Activated CD8-positive, alpha-beta memory T cell treated with anti-CD3 and anti-CD28 coated beads, Interleukin-2, amount 50 U/mL, for 48 hours (primary cell): ENCODE results near the gene OR6J1.
A peak's percentile ranks its signal among the peaks of the same experiment; 100 is the strongest.
"Not testable (repeated sequence)": the region's sequence is repeated elsewhere in the genome, so short reads cannot be mapped to it uniquely, and the experiment has no call there.

ENCODE experiments used
- DNase-seq: peaks from one replicate; pipeline ENCODE4 v3.0.0-alpha.2; 2020

OR6J1 gene

GRCh38 chr14:22644305-22644635 is at the start of gene OR6J1:
TSS of gene OR6J1 (minus strand) at chr14:22644352. CDS start at chr14:22634811, 9,541 bp downstream.
- DNase-seq = no peak

DNA sequence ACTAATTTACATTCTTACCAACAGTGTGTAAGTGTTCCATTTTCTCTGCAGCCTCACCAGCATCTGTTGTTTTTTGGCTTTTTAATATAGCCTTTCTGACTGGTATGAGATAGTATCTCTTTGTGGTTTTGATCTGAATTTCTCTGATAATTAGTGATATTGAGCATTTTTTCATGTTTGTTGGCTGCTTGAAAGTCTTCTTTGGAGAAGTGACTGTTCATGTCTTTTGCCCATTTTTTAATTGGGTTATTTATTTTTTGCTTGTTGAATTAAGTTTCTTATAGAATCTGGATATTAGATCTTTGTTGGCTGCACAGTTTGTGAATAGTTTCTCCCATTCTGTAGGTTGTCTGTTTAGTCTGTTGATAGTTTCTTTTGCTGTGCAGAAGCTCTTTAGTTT is 48.0 kb upstream of the OR6J1 start:
- no peak for DNase-seq

DNA sequence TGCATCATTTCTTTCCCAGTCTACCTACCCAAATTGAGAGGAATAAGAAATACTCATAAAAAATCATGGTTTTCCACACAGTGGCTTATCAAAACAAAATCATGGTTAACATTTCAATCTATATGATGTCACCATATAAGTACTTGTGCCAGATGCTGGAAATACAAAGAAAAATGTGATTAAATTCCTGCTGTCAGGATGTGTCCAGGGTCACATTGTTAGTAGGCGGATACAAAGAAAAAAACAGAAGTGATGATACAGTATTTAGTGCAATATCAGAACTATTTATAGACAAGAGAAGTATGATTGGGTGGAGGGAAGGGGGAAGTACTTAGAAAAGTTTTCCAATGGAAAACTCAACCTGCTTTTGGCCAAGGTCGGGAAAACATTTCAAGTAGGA is 47.0 kb upstream of the OR6J1 start:
- no peak for DNase-seq

DNA sequence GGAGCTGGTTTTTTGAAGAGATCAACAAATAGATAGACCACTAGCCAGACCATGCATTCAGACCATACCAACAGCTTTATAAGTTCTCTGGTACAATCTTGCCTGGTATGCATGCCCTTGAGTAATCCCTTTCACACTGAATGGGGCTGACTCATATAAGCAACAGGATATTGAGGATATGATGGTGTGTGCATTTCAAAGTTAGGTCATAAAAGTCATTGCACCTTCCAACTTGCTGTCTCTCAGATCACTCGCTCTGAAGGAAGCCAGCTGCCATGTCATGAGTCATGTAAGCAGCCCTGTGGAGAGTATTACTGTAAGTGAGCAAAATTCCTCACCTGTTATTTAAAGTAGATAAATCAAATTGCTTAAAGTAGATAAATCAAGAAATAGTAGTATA is 45.0 kb upstream of the OR6J1 start:
- DNase-seq = no peak

- DNase-seq = not testable (repeated sequence)
Observed at GRCh38 chr14:22687969-22688368, 43.8 kb upstream of the OR6J1 start.

DNA sequence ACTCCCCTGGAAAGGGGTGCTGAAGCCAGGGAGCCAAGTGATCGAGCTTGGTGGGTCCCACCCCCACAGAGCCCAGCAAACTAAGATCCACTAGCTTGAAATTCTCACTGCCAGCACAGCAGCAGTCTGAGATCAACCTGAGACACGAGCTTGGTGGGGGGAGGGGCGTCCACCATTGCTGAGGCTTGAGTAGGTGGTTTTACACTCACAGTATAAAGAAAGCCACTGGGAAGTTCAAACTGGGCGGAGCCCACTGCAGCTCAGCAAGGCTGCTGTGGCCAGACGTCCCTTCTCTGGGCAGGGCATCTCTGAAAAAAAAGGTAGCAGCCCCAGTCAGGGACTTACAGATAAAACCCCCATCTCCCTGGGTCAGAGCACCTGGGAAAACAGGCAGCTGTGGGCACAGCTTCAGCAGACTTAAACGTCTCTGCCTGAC is 42.0 kb upstream of the OR6J1 start:
- DNase-seq = not testable (repeated sequence)

GRCh38 chr14:22685467-22685866 is 41.3 kb upstream of the OR6J1 start:
- DNase-seq = no peak

- not testable (repeated sequence) for DNase-seq
Observed at GRCh38 chr14:22683428-22683827, 39.3 kb upstream of the OR6J1 start.

GRCh38 chr14:22678221-22678620 is 34.1 kb upstream of the OR6J1 start:
- no peak for DNase-seq

DNA sequence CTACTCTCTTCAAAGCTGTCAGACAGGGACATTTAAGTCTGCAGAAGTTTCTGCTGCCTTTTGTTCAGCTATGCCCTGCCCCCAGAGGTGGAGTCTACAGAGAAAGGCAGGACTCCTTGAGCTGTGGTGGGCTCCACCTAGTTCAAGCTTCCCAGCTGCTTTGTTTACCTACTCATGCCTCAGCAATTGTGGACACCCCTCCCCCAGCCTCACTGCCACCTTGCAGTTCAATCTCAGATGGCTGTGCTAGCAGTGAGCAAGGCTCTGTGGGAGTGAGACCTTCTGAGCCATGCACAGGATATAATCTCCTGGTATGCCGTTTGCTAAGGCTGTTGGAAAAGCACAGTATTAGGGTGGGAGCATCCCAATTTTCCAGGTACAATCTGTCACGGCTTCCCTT is 33.4 kb upstream of the OR6J1 start:
- not testable (repeated sequence) for DNase-seq

- DNase-seq = no peak
Observed at GRCh38 chr14:22671622-22672021, 27.5 kb upstream of the OR6J1 start.

- DNase-seq = no peak
Observed at GRCh38 chr14:22668863-22669262, 24.7 kb upstream of the OR6J1 start.

DNA sequence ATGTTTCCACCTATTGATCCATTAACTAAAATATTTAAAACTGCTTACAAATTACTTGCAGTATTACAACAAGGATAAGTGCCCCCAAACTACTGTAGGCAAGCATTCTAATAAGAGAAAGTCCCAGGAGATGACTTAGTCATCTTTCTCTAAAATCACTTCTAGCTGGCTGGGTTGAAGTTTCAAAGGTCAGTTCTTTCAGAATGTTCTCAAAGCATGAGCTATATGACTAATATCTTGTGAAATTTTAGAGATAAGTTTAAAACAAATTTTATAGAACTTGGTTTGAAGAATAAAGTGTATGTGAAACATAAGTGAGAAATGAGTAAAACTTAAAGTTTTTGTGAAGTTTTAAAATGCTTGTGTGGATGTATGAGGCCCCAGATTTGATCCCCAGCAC is 24.3 kb upstream of the OR6J1 start:
- DNase-seq = no peak

DNA sequence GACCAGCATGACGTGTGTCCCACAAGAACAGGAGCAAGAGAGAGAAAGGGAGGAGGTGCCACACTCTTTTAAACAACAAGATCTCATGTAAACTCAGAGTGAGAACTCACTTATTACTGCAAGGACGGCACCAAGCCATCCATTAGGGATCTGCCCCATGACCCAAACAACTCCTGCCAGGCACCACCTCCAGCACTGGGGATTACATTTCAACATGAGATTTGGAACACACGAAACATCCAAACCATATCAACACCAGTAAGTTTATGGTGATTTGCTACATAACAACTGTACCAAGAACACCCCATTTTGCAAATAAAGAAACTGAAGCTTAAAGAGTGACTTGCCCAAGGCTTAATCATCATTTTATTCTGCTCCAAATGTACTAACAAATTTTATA is 23.7 kb upstream of the OR6J1 start:
- DNase-seq = no peak

GRCh38 chr14:22666203-22666893 is 22.2 kb upstream of the OR6J1 start:
- DNase-seq = no peak

GRCh38 chr14:22664261-22664660 is 20.1 kb upstream of the OR6J1 start:
- no peak for DNase-seq

- no peak for DNase-seq
Observed at GRCh38 chr14:22660654-22661053, 16.5 kb upstream of the OR6J1 start.

DNA sequence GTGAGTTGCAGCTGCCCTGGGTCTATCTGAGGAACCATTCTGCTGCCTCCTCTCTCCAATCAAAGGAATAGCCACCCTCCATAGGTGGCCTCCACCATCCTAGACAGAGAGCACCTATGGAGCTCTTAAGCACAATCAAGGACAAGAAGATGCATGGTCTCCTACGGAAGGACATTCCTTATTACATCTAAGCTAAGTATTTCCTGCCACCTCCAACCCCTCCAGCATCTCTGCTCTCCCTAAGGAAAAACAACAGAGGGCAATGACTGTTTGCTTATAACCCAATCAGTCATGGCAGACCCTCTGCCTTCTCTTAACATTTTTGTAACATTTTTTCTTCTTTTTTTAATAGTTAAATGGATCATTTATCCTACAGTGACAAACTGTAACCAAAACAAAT is 14.8 kb upstream of the OR6J1 start:
- DNase-seq = no peak

- DNase-seq = no peak
Observed at GRCh38 chr14:22657861-22658260, 13.7 kb upstream of the OR6J1 start.

DNA sequence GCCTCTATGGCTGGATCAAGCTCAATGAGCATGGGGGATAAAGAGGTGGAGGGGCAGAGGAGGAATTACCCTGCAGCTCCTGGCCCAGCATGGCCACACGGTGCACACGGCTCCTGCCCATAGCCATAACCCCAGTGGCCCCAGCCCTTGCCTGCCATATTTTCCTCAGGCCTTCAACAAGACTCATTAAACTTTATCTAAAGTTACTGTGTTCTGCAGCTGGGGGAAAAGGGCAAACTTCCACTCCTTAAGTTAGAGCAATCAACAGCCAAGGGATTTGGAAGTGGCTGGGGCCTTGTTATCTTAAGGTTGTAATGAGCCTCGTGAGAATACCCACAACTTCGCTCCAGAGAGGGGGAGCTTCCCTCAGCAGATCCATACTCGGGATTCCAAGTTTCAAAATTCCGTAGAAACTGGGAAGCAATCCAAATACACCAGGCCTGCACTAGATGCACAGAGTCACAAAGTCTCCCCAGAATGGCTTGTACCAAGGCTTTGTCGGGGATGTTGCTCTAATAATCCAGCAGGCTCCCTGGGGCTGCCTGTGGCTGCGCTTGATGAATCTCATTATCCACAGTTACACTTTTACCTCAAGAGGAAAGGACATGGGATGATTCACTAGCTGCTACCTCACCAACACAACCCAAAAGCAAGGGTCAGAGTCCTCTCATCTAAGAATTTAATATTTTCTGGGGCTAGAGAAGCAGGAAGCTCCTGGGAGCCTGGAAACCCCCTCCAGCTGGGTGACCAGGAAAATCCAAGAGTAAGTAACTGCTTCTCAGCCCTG is 13.0 kb upstream of the OR6J1 start:
- no peak for DNase-seq

GRCh38 chr14:22656226-22656625 is 12.1 kb upstream of the OR6J1 start:
- no peak for DNase-seq

DNA sequence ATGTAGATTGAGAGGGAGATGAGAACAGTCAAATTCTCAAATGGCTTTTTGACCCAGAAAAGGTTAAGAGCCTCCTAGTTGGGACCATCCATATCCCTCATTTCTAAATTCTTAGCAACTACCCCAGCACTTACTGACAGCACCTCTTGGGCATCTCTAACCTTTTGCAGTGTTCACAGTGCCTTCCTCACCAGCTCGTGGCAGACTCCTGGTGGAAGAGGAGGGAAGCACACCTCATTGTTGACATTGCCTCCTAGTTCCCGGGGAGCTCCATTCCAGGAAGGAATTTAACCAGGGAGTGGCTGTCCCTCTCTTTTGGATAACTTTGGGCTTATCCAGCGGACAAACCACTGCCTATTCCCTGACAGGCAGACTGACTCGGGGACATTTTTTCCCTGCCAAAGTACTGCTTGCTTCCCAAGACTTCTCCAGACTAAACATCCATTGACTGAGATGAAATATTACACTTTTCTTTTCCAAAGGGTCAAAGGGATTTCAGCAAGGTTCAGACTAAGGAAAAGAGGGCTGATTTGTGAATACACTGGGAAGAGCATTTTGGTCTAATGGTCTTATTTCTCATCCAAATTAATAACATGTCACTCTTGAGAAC is 9.0 kb upstream of the OR6J1 start:
- DNase-seq = peak; percentile 65

DNA sequence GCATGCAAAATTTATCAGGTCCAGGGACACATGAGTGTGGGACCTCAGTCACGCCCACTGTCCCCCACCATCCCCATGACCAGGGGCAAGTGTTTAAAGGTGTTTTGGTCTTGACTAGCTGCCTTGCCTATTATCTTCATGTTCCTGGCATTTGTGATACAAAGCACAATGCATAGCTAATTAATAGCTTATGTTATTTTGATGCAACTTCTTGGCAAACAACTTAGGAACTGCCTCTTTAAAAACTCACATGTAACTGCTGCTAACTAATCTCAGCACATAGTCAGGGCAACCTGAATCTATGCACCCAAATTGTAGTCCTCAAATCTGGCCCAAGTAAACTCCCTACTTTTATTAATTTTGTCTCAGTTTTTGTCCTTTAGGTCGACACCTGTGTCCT is 7.4 kb upstream of the OR6J1 start:
- DNase-seq = no peak

DNA sequence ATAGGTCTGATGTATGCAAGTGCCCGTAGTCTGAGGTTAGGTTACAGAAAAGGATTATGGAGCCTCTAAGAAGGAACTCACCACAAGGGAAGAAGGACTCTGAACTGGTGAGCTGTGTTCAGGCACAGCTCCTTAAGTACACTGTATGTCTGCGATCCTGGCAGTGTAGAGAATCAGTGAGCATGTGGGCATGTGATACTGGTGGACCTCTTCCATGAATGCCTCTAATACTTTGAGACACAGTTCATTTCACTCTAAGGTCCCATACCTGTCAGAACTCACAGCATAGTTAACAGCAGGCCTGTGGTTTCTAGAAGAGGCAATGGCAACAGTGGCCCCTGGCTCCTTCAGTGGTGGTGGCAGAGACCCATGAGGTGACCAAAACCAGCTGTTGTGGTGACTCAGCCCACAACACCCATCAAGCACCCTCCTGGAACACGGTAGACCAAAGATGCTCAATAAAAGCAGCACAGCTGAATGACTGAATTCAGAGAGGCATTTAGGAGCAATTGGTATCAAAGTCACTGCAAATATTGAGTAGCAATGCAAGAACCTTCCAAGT is 6.9 kb upstream of the OR6J1 start:
- DNase-seq = no peak
